Endothelial cell of umbilical vein (primary cell): Measurements from ENCODE around the gene PARD3B.

Source experiments
- FOS ChIP-seq: IDR thresholded peaks from 2 replicates; pipeline ENCODE4 v1.6.1; 2011; ENCODE audit warnings: mild to moderate bottlenecking, low read length, moderate library complexity, borderline replicate concordance; ENCODE audit not compliant: insufficient read depth
- MAX ChIP-seq: IDR thresholded peaks from 2 replicates; pipeline ENCODE4 v1.6.1; 2011; ENCODE audit not compliant: insufficient read depth, insufficient read length
- POLR2A ChIP-seq: IDR thresholded peaks from 2 replicates; pipeline ENCODE4 v1.6.1; 2012; ENCODE audit warnings: low read depth, mild to moderate bottlenecking, control low read depth, low read length
- TF ChIP-seq, protein P1 (sequence below), 2 donors: IDR thresholded peaks; 1 replicate in 1 of 2; 2 replicates in 1 of 2; pipeline ENCODE4 v1.5.1; 2011; ENCODE audit warnings: low read length in 2 of 2, mild to moderate bottlenecking in 2 of 2, moderate library complexity in 2 of 2, control low read depth in 1 of 2, inconsistent platforms in 1 of 2, low read depth in 1 of 2; ENCODE audit not compliant: insufficient read depth in 1 of 2; ENCODE audit errors: extremely low read depth in 1 of 2

DNA sequence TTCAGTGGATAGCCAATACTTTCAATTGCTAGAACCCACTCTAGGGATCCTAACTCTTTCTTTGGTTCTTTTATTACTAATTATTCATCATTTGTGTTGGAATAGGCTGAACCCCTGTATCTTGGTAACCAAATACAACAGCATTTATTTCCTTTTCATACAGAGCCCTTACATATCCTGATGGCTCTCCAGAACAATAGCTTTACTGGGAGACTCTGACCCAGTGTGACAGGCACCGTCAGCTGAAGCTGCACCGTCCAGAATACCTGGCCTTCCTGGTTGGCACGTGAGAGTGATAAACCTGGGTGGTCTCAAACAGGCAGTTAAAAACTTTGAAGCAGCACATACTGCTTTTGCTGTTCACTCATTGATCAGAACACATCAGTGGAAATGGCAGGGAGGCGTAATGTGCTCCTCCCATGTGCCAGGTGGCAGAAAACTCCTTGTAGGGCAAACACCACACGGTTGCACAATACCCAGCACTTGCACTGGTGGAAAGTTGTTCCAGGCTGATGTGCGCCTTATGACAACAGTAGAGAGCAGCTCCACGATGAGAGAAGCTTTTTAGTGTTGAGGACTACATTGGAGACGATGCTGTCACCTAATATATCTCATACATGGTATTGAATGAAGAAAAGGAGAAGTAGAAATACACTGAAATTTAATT, 456.2 kb downstream of the PARD3B start:
- TF ChIP-seq, protein P1, sequence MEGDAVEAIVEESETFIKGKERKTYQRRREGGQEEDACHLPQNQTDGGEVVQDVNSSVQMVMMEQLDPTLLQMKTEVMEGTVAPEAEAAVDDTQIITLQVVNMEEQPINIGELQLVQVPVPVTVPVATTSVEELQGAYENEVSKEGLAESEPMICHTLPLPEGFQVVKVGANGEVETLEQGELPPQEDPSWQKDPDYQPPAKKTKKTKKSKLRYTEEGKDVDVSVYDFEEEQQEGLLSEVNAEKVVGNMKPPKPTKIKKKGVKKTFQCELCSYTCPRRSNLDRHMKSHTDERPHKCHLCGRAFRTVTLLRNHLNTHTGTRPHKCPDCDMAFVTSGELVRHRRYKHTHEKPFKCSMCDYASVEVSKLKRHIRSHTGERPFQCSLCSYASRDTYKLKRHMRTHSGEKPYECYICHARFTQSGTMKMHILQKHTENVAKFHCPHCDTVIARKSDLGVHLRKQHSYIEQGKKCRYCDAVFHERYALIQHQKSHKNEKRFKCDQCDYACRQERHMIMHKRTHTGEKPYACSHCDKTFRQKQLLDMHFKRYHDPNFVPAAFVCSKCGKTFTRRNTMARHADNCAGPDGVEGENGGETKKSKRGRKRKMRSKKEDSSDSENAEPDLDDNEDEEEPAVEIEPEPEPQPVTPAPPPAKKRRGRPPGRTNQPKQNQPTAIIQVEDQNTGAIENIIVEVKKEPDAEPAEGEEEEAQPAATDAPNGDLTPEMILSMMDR (IDR thresholded peaks at IDR 0.05; ENCODE audit: extremely low read depth in 1 of 2, insufficient read depth in 1 of 2, low read depth in 1 of 2, low read length in 2 of 2), result no peak
- TF ChIP-seq FOS, result no peak
- no peak for TF ChIP-seq POLR2A
- no peak for TF ChIP-seq MAX
